ENCODE data around the gene PEAR1.

- TF ChIP-seq POLR2A (IDR thresholded peaks at IDR 0.05) (no peak), EP300 (IDR thresholded peaks at IDR 0.05) (no peak)
- TF ChIP-seq, protein P1, sequence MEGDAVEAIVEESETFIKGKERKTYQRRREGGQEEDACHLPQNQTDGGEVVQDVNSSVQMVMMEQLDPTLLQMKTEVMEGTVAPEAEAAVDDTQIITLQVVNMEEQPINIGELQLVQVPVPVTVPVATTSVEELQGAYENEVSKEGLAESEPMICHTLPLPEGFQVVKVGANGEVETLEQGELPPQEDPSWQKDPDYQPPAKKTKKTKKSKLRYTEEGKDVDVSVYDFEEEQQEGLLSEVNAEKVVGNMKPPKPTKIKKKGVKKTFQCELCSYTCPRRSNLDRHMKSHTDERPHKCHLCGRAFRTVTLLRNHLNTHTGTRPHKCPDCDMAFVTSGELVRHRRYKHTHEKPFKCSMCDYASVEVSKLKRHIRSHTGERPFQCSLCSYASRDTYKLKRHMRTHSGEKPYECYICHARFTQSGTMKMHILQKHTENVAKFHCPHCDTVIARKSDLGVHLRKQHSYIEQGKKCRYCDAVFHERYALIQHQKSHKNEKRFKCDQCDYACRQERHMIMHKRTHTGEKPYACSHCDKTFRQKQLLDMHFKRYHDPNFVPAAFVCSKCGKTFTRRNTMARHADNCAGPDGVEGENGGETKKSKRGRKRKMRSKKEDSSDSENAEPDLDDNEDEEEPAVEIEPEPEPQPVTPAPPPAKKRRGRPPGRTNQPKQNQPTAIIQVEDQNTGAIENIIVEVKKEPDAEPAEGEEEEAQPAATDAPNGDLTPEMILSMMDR (IDR thresholded peaks at IDR 0.05), result no peak
Measured at GRCh38 chr1:156894001-156894400, 483 bp downstream of the PEAR1 start.
